Measurements from ENCODE around the gene SPTSSB. TPM values are rescaled to one million over a fixed set of nuclear protein-coding genes. Genes with fewer than 3 reads are reported as not detected.

The SPTSSB gene
- total RNA-seq, 1 experiment from 2014 or later, result 2.9 TPM

- no peak overlapping the region for H3K27ac ChIP-seq (ENCODE audit: low read depth, low read length)
- H2AFZ ChIP-seq (ENCODE audit: low read depth, low read length, poor library complexity, severe bottlenecking), result no peak overlapping the region
- H3K27me3 ChIP-seq (ENCODE audit: insufficient read depth, low read length), result no peaks in the 10 kb centered on the region
- H3K36me3 ChIP-seq (ENCODE audit: control insufficient read depth in 1 of 2, insufficient read depth in 2 of 2, low read length in 2 of 2), result no peaks in the 10 kb centered on the region
- no peak overlapping the region for H3K4me3 ChIP-seq (replicated peaks in 1 of 2; ENCODE audit: low read depth in 1 of 2, low read length in 2 of 2)
- intact Hi-C loops (cut with micrococcal nuclease), result no loop called here
- no peak overlapping the region for H3K9ac ChIP-seq (ENCODE audit: low read length)
- H3K9me3 ChIP-seq (ENCODE audit: control insufficient read depth in 1 of 2, insufficient read depth in 1 of 2, low read depth in 1 of 2, low read length in 2 of 2), result no peaks in the 10 kb centered on the region
- H3K79me2 ChIP-seq (ENCODE audit: insufficient read depth, low read length), result no peaks in the 10 kb centered on the region
- no peak overlapping the region for H3K4me2 ChIP-seq (ENCODE audit: low read length)
- H3K4me1 ChIP-seq (ENCODE audit: control insufficient read depth in 1 of 2, insufficient read depth in 2 of 2, low read length in 2 of 2), result no peaks in the 10 kb centered on the region
- DNase-seq (ENCODE audit: low read depth, low spot score) (no peak), ATAC-seq (no peak)
- no peaks in the 10 kb centered on the region for H3K9me2 ChIP-seq (ENCODE audit: insufficient read depth)
- POLR2A ChIA-PET, result no interaction called here
- RAD21 ChIA-PET (ENCODE audit: low non-redundant PET in 1 of 2, low total read pairs in 2 of 2, uncharacterized antibody in 2 of 2, unreplicated experiment in 2 of 2), result interaction anchor here in 1 of 2 experiments (0.7 kb wide), 1 partner anchor 216 kb away, joined by 4 read pairs; no protein-coding TSS in a partner anchor
- CTCF ChIA-PET, result interaction anchor here (0.9 kb wide), 1 partner anchor 140 kb away, joined by 3 read pairs; no protein-coding TSS in a partner anchor
- BruUV-seq (replicated peaks), result no TSS peak
- no peak for TF ChIP-seq REST (IDR thresholded peaks at IDR 0.05; ENCODE audit: low read depth)
- no peak for TF ChIP-seq TCF7L2 (IDR thresholded peaks at IDR 0.05; ENCODE audit: borderline replicate concordance, extremely low read depth, insufficient read depth, insufficient read length)
- TF ChIP-seq ZNF274 (IDR thresholded peaks at IDR 0.05; ENCODE audit: low read depth, low read length), result no peak
- no peak for TF ChIP-seq CEBPB (IDR thresholded peaks at IDR 0.05; ENCODE audit: low read depth)
- no peak for TF ChIP-seq JUND (IDR thresholded peaks at IDR 0.05)
- no peak for TF ChIP-seq ATF3 (IDR thresholded peaks at IDR 0.05)
- TF ChIP-seq CBX3 (IDR thresholded peaks at IDR 0.05; ENCODE audit: low read depth), result no peak
- no peak for TF ChIP-seq ELF1 (IDR thresholded peaks at IDR 0.05; ENCODE audit: borderline replicate concordance, low read depth)
- no peak for TF ChIP-seq FOSL1 (IDR thresholded peaks at IDR 0.05; ENCODE audit: low read depth)
- no peaks in the 10 kb centered on the region for H4K20me1 ChIP-seq (ENCODE audit: insufficient read depth)
Measured at GRCh38 chr3:161414907-161415306, 43.6 kb upstream of the SPTSSB start.
